ENCODE data around the gene GSG1L.

The GSG1L gene

DNA sequence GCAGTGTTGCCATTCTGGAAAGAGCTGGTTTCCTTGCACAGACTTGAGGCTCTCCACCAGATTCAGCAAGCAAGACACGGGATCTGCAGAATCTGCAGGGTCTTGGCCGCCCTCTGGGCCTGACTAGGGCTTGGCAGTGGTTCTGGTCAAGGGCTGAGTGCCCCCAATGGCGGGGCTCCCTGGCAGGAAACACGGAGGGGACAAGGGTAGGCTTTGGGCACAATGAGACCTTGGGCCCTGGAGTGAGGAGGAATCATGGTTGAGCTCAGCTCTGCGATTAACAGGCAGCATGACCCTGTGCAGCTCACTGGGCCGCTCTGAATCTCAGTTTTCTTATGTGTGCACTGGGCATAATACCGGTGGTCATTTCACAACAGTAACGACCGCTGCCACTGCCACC lies 249.9 kb downstream of the GSG1L start:
- Histone ChIP-seq H3K9me3 (ENCODE audit: insufficient read depth, low read length) (no peaks in the 10 kb centered on the region), H4K20me1 (ENCODE audit: low read depth, low read length) (no peaks in the 10 kb centered on the region), H3K9me2 (replicated peaks; ENCODE audit: insufficient read depth, low read length) (no peaks in the 10 kb centered on the region), H3K27me3 (ENCODE audit: low read length) (no peaks in the 10 kb centered on the region), H3K4me2 (ENCODE audit: low read depth, low read length, poor library complexity, severe bottlenecking) (no peak overlapping the region), H3K79me2 (ENCODE audit: insufficient read depth, low read length) (no peaks in the 10 kb centered on the region), H3F3A (ENCODE audit: insufficient read depth) (no peaks in the 10 kb centered on the region), H3K4me3 (ENCODE audit: insufficient read depth, low read length, poor library complexity, severe bottlenecking) (no peak overlapping the region), H3K27ac (ENCODE audit: low read depth, low read length) (no peak overlapping the region), H2AFZ (ENCODE audit: low read depth, low read length, severe bottlenecking) (no peak overlapping the region), H3K36me3 (ENCODE audit: low read length) (no peaks in the 10 kb centered on the region), H3K9ac (ENCODE audit: low read length) (no peak overlapping the region)
- TF ChIP-seq, protein P1, sequence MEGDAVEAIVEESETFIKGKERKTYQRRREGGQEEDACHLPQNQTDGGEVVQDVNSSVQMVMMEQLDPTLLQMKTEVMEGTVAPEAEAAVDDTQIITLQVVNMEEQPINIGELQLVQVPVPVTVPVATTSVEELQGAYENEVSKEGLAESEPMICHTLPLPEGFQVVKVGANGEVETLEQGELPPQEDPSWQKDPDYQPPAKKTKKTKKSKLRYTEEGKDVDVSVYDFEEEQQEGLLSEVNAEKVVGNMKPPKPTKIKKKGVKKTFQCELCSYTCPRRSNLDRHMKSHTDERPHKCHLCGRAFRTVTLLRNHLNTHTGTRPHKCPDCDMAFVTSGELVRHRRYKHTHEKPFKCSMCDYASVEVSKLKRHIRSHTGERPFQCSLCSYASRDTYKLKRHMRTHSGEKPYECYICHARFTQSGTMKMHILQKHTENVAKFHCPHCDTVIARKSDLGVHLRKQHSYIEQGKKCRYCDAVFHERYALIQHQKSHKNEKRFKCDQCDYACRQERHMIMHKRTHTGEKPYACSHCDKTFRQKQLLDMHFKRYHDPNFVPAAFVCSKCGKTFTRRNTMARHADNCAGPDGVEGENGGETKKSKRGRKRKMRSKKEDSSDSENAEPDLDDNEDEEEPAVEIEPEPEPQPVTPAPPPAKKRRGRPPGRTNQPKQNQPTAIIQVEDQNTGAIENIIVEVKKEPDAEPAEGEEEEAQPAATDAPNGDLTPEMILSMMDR (IDR thresholded peaks at IDR 0.05; ENCODE audit: insufficient read depth, low read length, poor library complexity, severe bottlenecking) = no peak
- no peak for TF ChIP-seq EZH2phosphoT487 (conservative IDR thresholded peaks at IDR 0.05; ENCODE audit: low read length)

DNA sequence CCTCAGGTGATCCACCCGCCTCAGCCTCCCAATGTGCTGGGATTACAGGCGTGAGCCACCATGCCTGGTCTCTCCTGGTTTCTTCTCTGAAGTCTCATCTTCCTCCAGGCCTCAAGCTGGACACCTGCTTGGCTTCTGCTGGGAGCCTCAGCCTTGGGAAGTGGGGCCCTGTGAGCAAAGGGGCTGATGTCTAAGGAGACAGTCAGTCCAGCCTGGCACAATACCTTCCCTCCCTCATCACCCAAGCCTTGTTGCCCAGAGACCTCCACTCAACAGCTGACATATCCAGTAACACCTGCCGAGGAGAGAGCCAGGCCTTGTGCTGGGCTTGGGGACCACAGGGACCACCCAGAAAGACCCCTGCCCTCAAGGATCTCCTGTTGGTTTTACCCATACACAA lies 251.6 kb downstream of the GSG1L start:
- Histone ChIP-seq H3K4me2 (ENCODE audit: low read depth, low read length, poor library complexity, severe bottlenecking) (no peak overlapping the region), H3F3A (ENCODE audit: insufficient read depth) (no peaks in the 10 kb centered on the region), H2AFZ (ENCODE audit: low read depth, low read length, severe bottlenecking) (no peak overlapping the region), H3K4me3 (ENCODE audit: insufficient read depth, low read length, poor library complexity, severe bottlenecking) (no peak overlapping the region), H3K79me2 (ENCODE audit: insufficient read depth, low read length) (no peaks in the 10 kb centered on the region), H3K36me3 (ENCODE audit: low read length) (no peaks in the 10 kb centered on the region), H3K9me2 (replicated peaks; ENCODE audit: insufficient read depth, low read length) (no peaks in the 10 kb centered on the region), H3K27ac (ENCODE audit: low read depth, low read length) (no peak overlapping the region), H3K9ac (ENCODE audit: low read length) (no peak overlapping the region), H3K27me3 (ENCODE audit: low read length) (no peaks in the 10 kb centered on the region), H4K20me1 (ENCODE audit: low read depth, low read length) (no peaks in the 10 kb centered on the region), H3K9me3 (ENCODE audit: insufficient read depth, low read length) (no peaks in the 10 kb centered on the region)
- TF ChIP-seq, protein P1 (IDR thresholded peaks at IDR 0.05; ENCODE audit: insufficient read depth, low read length, poor library complexity, severe bottlenecking) = no peak
- no peak for TF ChIP-seq EZH2phosphoT487 (conservative IDR thresholded peaks at IDR 0.05; ENCODE audit: low read length)

DNA sequence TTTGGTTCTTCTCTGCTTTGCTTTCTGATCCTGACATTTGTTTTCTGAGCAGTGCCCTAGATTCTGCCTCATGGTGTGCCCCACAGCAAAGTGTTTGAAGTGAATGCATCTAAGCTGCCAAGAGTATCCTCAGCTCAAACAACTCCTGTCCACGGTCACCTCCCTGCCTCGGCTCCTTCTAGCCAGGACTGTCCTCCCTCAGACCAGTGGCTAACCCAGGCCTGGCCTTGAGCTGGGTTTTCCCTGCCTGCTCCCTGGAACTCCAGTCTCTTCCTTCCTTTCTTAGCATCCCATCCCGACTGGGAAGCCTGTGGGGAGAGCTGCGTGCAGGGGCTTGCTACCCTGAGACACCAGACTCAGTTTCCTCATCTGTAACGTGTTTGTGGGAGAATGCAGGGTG lies 256.5 kb downstream of the GSG1L start:
- Histone ChIP-seq H3K27me3 (ENCODE audit: low read length) (no peaks in the 10 kb centered on the region), H2AFZ (ENCODE audit: low read depth, low read length, severe bottlenecking) (no peak overlapping the region), H3K4me2 (ENCODE audit: low read depth, low read length, poor library complexity, severe bottlenecking) (no peak overlapping the region), H3K4me3 (ENCODE audit: insufficient read depth, low read length, poor library complexity, severe bottlenecking) (no peak overlapping the region), H3K9me3 (ENCODE audit: insufficient read depth, low read length) (no peaks in the 10 kb centered on the region), H3K27ac (ENCODE audit: low read depth, low read length) (no peak overlapping the region), H3K9ac (ENCODE audit: low read length) (no peak overlapping the region), H3K79me2 (ENCODE audit: insufficient read depth, low read length) (no peaks in the 10 kb centered on the region), H3K9me2 (replicated peaks; ENCODE audit: insufficient read depth, low read length) (no peaks in the 10 kb centered on the region), H3K36me3 (ENCODE audit: low read length) (no peaks in the 10 kb centered on the region), H4K20me1 (ENCODE audit: low read depth, low read length) (no peaks in the 10 kb centered on the region), H3F3A (ENCODE audit: insufficient read depth) (no peaks in the 10 kb centered on the region)
- TF ChIP-seq, protein P1 (IDR thresholded peaks at IDR 0.05; ENCODE audit: insufficient read depth, low read length, poor library complexity, severe bottlenecking) = no peak
- TF ChIP-seq EZH2phosphoT487 (conservative IDR thresholded peaks at IDR 0.05; ENCODE audit: low read length) = no peak
